Hypothalamus (tissue), 51 donors: ENCODE measurements around the gene LDB2.

Experiments
- DNase-seq, 51 donors: peaks; one replicate each; lab custom pipeline; 2025; lab: John Stamatoyannopoulos, UW

Gene LDB2

GRCh38 chr4:16844816-16845586 is 53.4 kb downstream of the LDB2 start:
- peak in 1 of 51 donors; percentile 20 for DNase-seq

DNA sequence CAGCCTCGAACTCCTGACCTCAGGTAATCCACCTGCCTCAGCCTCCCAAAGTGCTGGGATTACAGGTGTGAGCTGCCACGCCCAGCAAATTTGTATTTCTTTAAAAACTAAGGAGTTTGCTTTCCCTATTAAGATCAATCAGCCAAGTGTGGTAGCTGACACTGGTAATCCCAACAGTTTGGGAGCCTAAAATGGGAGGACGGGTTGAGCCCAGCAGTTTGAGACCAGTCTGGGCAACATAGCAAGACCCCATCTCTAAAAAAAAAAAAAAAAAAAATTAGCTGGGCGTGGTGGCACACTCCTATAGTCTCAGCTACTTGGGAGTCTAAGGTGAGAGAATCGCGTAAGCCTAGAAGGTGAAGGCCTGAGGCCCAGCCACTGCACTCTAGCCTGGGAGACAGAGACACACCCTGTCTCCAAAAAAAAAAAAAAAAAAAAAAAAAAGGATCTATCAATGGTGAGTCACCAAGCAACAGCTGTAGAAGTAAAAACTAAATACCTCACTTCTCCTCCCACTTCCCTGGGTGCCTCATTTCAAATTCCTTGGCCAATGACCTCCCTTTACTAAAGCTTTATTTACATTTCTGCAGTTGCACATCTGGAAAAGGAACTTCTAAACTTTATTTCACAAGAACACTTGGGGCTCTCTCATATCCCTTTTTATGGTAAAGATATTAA is 54.5 kb downstream of the LDB2 start:
- no peak for DNase-seq

GRCh38 chr4:16838226-16838875 is 60.1 kb downstream of the LDB2 start:
- no peak for DNase-seq

- no peak for DNase-seq
These were observed 61.0 kb downstream of the LDB2 start for GRCh38 chr4:16837475-16837874.

- no peak for DNase-seq
These were observed 62.1 kb downstream of the LDB2 start for GRCh38 chr4:16836324-16836723.

GRCh38 chr4:16835597-16836247 is 62.7 kb downstream of the LDB2 start:
- DNase-seq: no peak

GRCh38 chr4:16834814-16835213 is 63.6 kb downstream of the LDB2 start:
- no peak for DNase-seq

DNA sequence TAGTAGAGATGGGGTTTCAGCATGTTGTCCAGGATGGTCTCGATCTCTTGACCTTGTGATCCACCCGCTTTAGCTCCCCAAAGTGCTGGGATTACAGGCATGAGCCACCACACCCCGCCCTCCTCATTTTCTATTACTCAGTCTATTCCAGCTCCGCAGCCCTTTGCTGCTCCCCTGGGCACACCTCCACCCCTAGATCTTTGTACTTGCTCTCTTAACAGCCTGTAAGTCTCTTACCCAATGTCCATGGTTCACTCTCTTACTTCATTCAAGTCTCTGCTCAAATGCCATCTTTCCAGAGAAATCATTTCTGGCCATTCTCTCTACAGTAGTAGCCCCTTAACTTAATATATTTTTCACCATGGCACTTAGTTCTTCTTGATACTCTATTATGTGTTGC is 64.7 kb downstream of the LDB2 start:
- DNase-seq: no peak

GRCh38 chr4:16830081-16830480 is 68.4 kb downstream of the LDB2 start:
- DNase-seq: no peak

- no peak for DNase-seq
These were observed 70.4 kb downstream of the LDB2 start for GRCh38 chr4:16827794-16828724.

DNA sequence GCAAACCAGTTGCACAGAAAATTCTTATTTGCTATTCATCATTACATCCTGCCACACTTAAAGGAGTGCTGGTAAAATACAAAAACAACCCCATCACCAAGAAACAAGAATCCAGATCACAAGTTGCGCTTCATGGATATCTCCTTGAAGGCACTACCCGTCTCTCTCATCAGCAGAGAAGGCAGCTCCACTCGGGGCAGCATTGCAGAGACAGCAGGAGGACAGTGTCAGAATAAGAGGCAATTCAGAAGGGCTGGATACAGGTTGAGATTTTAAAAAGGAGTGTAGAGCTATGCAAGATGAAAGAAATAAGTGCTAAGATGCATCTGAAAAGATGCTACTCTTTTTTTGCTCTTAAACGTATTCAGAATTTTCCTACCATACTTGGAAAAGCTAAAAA is 71.4 kb downstream of the LDB2 start:
- peak in 1 of 51 donors; percentile 0 for DNase-seq

- no peak for DNase-seq
These were observed 72.0 kb downstream of the LDB2 start for GRCh38 chr4:16826406-16826910.

DNA sequence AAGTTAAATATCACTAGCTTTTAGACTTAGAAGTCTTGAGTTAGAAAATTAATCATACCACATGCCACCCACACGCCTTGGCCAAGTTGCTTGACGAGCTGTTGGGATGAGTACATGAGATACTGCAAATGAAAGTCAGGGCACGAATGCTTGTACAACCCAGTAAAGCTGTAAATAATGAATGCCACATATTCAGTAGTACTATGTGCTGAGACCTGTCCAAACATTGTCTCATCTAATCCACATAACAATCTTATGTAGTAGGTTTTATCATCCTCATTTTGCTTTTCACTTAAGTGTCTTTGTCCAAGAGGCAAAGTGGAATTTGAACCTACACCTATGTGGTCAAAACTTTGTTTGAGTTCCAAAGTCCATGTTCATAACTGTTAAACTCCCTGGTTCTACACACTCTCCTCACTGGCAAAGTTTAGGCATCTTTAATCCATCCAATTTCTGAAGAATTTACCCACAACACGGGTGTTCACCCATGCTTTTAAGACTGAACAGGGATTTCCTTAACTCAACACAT is 74.1 kb downstream of the LDB2 start:
- peak in 1 of 51 donors; percentile 22 for DNase-seq

DNA sequence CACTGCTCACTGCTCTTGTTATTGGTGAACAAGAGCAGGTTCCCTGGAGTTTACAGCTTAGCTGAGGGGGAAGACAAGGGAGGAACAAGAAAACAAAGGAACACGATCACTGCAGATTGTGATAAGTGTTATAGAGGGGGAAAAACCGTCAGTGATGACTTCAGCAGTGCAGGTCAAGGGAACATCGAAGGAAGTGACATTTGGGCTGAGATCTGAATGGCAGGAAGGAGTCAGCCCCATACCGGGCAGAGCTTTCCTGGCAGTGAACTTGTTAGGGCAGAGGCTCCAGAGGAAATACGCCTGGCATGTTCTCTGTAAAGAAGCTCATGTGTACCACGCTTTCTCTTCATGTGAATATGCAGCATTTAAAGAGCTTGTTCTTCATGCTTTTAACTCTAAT is 78.1 kb downstream of the LDB2 start:
- no peak for DNase-seq

- DNase-seq: no peak
These were observed 78.8 kb downstream of the LDB2 start for GRCh38 chr4:16819652-16820051.

DNA sequence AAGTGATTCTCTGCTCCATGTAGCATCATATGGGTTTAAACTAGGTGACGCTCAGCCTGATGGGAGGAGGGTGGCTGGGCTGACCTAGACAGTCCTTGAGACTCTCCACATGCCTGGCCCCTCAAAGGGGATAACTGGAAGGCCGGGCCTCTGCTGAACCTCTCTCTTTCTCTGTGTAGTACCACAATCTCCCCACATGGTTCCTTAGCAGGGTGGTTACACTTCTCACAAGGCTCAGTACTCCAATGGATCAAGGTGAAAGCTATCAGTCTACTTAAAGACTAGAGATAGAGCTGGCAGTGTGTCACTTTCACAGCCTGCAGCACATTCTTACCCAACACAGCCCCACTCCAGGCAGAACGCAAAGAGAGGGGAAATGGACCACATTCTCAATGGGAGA is 80.4 kb downstream of the LDB2 start:
- DNase-seq: no peak

GRCh38 chr4:16817286-16817685 is 81.2 kb downstream of the LDB2 start:
- DNase-seq: no peak

DNA sequence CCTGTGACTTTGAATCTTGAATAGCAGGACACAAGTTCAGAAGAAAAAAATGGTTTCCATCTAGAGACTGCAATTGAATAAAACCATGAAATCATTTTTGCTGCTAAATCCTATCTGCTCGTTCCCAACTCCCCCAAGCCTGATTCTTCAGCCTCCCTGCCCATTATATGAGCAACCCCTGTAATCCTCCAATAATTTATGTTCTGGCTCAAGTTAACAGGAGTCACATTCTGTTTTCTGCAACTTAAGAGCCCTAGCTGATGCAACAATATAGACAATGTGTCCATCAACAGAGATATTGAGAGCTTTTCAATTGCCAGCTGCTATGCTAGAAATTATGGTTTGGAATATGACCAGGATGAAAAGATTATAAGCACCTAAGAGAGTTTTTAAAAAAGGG is 84.1 kb downstream of the LDB2 start:
- no peak for DNase-seq

- DNase-seq: no peak
These were observed 86.4 kb downstream of the LDB2 start for GRCh38 chr4:16812041-16812440.

- DNase-seq: no peak
These were observed 88.5 kb downstream of the LDB2 start for GRCh38 chr4:16809943-16810342.
